Retinal pigment epithelial cell (primary cell): ENCODE measurements around the gene MEIS1.
A peak's percentile ranks its signal among the peaks of the same experiment; 100 is the strongest.

ENCODE experiments used
- DNase-seq: peaks from one replicate; pipeline ENCODE4 v3.0.0-alpha.2; 2010; ENCODE audit warnings: low read depth
- H3K4me3 ChIP-seq: 2 replicates; pipeline ENCODE4 v1.5.1; 2011; ENCODE audit warnings: mild to moderate bottlenecking, low read length, control low read depth, moderate library complexity
- CTCF ChIP-seq: conservative IDR thresholded peaks from 2 replicates; pipeline ENCODE4 v1.5.1; 2011; ENCODE audit warnings: low read depth, low read length, control low read depth, inconsistent platforms

MEIS1 gene

GRCh38 chr2:66431846-66432587, 2.9 kb upstream of the MEIS1 start:
- TF ChIP-seq CTCF: no peak
- DNase-seq: no peak
- H3K4me3 ChIP-seq: peak overlapping the region; percentile 65

- no peak for TF ChIP-seq CTCF
- peak; percentile 94 for DNase-seq
- H3K4me3 ChIP-seq: peak overlapping the region; percentile 65
These were observed 1.9 kb upstream of the MEIS1 start for GRCh38 chr2:66432801-66433694.

GRCh38 chr2:66433695-66433944, 1.3 kb upstream of the MEIS1 start:
- no peak for TF ChIP-seq CTCF
- DNase-seq: no peak
- peak overlapping the region; percentile 65 for H3K4me3 ChIP-seq

- H3K4me3 ChIP-seq: peak overlapping the region; percentile 65
- no peak for TF ChIP-seq CTCF
- DNase-seq: no peak
These were observed 813 bp upstream of the MEIS1 start for GRCh38 chr2:66433945-66434678.

- H3K4me3 ChIP-seq: peak overlapping the region; percentile 65
- no peak for DNase-seq
- no peak for TF ChIP-seq CTCF
These were observed 587 bp downstream of the MEIS1 start for GRCh38 chr2:66435549-66435875.

GRCh38 chr2:66435963-66436362, 1.0 kb downstream of the MEIS1 start:
- no peak for DNase-seq
- no peak for TF ChIP-seq CTCF
- H3K4me3 ChIP-seq: peak overlapping the region; percentile 65
